Esophagus (tissue), 2 donors: ENCODE measurements around the gene MBNL2. TPM values are rescaled to one million over a fixed set of nuclear protein-coding genes. Genes with fewer than 3 reads are reported as not detected.

ENCODE experiments used
- polyA plus RNA-seq, 2 donors: library from polyadenylated mRNA; stranded (reverse); fragments of 200-250 nt; gene quantifications; one replicate each; pipeline ENCODE4 v1.2.3, GENCODE V29; 2013
- donor health status: healthy with polysubstance abuse.
- donor health status: Bipolar disorder and iron deficiency.

Gene MBNL2
- polyA plus RNA-seq, 2 donors = 4.9 to 10.3 TPM

Other genes with a start within 250 kb of the MBNL2 start
- gene OXGR1, start 227.9 kb upstream of the MBNL2 start, polyA plus RNA-seq = 1 to 10 TPM in 1 of 2 donors, under 1 TPM in 1; 0.99 to 1.6 TPM
- 10 to 100 TPM in 1 of 2 donors, 1 to 10 TPM in 1; 7.4 to 12.5 TPM for gene RAP2A, start 211.8 kb downstream of the MBNL2 start, polyA plus RNA-seq